Measurements from ENCODE around the gene PLCB4.

GRCh38 chr20:9228774-9229450 is 160.0 kb downstream of the PLCB4 start:
- TF ChIP-seq, protein P1, sequence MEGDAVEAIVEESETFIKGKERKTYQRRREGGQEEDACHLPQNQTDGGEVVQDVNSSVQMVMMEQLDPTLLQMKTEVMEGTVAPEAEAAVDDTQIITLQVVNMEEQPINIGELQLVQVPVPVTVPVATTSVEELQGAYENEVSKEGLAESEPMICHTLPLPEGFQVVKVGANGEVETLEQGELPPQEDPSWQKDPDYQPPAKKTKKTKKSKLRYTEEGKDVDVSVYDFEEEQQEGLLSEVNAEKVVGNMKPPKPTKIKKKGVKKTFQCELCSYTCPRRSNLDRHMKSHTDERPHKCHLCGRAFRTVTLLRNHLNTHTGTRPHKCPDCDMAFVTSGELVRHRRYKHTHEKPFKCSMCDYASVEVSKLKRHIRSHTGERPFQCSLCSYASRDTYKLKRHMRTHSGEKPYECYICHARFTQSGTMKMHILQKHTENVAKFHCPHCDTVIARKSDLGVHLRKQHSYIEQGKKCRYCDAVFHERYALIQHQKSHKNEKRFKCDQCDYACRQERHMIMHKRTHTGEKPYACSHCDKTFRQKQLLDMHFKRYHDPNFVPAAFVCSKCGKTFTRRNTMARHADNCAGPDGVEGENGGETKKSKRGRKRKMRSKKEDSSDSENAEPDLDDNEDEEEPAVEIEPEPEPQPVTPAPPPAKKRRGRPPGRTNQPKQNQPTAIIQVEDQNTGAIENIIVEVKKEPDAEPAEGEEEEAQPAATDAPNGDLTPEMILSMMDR (IDR thresholded peaks at IDR 0.05 in 4 of 5, conservative IDR thresholded peaks at IDR 0.05 in 1 of 5): no peak
- no peak for TF ChIP-seq POLR2A (IDR thresholded peaks at IDR 0.05)

Measured in gastrocnemius medialis (tissue), 4 donors.